Right forelimb (tissue), 1 donor: Measurements from ENCODE around the gene GDI1.
A peak's percentile ranks its signal among the peaks of the same experiment; 100 is the strongest.
"Not testable (repeated sequence)": the region's sequence is repeated elsewhere in the genome, so short reads cannot be mapped to it uniquely, and the experiment has no call there.

ENCODE experiments used
- DNase-seq: peaks from one replicate; pipeline ENCODE4 v3.0.0-alpha.2; 2018

GDI1 gene

GRCh38 chrX:154436983-154437752, at the start of gene GDI1:
GDI1 (plus strand) TSS chrX:154437154; CDS start chrX:154437255, 101 bp downstream.
- peak; percentile 61 for DNase-seq

DNA sequence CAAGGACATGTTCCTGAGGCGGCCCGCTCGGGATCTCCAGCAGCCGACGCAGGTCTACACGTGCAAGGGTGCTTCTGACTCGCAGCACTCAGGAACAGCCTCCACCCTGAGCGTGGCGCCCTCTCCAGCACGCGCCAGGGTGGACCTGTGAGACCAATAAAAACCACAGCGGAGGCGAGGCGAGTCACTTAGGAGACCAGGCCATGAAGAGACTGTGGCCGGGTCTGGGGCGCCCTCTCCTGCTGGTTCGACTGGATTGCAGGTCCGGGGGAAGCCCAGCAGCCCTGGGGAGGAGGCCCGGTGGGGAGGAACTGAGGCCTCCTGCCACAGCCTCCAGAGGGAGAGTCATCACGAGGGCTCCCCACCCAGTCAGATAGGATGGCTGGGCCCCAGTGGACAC, 48.9 kb upstream of the GDI1 start:
- not testable (repeated sequence) for DNase-seq

DNA sequence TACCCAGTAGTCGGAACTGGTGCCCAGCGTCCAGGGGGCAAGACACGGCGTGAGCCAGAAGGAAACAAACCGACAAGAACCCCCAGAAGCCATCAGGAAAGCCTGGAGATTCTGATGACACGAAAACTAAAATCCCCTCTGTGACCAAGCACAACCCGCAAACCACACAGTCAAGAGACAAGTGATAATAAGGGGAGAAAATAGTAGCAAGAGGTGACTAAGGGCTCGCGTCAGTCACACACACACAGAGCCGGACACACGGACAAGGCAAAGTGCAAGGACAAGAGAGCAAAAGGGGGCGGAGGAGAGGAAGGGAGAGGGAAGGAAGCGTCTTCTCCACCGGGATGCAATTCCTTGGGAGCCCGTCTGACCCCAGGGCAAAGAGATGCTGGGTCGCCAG, 48.3 kb upstream of the GDI1 start:
- DNase-seq = not testable (repeated sequence)

DNA sequence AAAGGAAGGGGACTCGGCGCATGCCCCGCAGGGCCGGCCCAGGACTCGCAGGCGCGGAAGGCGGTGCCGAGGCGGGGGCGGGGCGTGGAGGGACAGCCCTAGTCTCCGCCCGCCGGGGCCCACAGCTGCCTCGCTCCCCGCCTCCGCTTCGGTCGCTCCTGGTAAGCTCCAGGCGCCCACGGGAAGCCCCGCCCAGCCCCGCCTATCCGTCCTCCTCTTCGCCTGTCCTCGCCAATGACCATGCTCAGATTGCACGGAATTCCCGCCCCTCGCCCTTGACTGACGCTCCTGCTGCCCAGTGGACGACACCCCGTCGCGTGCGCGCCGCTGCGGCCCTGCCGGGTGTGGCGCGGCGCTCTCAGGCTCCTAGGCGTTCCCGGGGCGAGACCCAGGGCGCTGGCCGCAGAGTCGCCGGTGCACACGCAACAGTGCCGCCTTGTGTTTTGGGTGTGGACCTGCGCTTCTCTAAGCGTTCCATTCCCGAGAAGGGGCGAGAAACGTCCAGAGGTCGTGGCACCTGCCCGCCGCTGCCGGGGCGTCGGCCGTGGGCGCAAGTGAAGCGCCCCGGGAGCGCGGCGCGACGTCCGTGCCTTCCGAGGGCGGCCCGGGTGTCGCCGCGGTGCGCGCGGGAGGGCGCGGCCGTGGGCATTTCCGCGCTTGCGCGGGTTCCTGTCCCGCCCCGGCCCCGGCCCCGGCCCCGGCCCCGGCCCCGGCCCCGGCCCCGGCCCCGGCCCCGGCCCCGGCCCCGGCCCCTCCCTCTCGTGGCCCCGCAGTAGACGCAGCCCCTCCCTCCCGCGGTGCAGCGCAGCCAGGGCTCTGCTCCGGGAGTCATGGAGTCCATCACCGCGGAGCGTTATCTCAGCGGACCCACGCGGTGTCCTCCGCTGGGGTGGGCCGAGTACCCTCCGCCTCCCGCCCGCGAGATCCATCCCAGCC, 46.9 kb upstream of the GDI1 start:
- DNase-seq = not testable (repeated sequence)

DNA sequence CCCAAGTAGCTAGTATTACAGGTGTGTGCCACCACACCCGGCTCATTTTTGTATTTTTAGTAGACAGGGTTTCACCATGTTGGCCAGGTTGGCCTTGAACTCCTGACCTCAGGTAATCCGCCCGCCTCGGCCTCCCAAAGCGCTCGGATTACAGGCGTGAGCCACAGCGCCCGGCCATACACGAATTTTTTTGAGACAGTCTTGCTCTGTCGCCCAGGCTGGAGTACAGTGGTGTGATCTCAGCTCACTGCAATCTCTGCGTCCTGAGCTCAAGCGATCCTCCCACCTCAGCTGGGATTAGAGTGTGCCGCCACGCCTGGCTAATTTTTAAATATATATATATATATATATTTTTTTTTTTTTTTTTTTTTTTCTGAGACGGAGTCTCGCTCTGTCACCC, 40.6 kb upstream of the GDI1 start:
- DNase-seq = not testable (repeated sequence)

DNA sequence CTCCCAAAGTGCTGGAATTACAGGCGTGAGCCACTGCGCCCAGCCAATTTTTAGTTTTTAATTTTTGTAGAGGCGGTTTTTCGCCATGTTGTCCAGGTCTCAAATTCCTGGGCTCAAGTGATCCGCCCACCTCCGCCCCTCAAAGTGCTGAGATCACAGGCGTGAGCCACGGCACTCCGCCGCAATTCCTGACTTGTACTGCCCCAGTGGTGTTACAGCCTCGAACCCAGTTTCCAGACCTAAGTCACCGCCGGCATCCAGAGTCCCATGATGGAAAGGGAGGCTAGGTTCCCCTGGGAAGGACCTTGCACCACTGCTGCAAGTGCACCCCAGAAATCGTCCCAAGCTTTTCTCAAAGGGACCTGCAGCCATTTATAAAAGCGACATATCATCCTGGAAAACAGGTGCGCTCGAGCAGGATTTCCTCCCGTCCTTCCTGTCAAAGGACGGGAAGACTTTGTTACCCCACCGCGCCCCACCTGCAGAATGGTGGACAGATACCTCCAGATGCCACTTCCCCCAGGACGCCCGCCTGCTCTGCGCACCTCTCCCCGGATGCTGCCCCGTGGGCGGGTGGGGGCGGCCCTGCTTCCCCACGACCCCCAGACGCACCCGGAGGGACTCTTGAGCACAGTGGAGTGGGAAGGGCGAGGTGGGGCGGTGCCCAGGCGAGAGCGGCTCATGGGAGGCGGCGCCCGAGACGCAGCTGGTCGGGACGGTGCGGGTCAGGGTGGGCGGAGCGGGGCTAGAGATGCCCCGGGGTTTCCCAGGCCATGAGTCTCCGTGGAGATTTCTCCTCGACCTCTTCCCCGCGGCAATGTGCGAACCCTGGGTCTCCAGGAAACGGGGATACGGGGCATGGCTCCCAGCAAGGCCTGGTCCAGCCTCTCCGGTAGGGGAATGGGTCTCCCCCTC, 39.7 kb upstream of the GDI1 start:
- DNase-seq = peak; percentile 83

- DNase-seq = peak; percentile 95
Measured at GRCh38 chrX:154397888-154398667, 38.9 kb upstream of the GDI1 start, which contains the start of gene RPL10. RPL10 (plus strand) TSS chrX:154398377; CDS start chrX:154398520, 143 bp downstream.

DNA sequence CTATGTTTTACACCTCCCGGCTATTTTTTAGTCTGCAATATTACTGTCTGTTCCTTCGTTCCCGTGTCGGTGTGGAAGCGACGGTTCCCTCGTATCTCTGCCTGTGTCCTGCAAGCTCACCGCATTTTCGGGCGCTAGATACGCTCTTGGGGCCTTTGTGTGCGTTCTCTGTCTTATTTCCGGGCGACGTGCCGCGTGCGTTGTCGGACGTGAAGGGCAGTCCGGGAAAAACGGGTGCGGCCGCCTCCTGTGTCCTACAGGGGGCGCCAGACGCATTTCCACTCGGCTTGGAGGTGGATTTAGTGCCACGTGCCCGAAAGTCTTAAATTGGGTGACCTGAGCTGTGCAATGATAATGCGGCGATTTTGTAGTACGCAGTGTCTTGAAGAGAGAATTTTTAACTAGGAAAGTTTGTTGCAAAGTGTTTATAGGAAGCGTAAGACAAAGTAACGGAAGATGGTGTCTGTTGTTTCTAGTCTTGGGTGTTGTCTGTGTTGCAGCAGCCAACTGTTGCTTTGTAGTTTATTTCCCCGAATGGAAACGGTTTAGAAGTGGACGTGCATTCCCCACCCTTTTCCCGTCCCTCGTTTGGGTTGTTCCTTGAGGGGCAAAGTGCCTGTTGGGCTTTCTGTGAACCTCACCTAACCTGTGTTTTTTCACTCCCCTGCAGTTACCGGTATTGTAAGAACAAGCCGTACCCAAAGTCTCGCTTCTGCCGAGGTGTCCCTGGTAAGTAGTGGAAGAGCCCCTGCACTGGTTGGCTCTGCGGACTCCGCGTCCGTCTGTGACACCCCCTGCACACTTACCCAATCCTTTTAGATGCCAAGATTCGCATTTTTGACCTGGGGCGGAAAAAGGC, 38.1 kb upstream of the GDI1 start:
- DNase-seq = peak; percentile 87

DNA sequence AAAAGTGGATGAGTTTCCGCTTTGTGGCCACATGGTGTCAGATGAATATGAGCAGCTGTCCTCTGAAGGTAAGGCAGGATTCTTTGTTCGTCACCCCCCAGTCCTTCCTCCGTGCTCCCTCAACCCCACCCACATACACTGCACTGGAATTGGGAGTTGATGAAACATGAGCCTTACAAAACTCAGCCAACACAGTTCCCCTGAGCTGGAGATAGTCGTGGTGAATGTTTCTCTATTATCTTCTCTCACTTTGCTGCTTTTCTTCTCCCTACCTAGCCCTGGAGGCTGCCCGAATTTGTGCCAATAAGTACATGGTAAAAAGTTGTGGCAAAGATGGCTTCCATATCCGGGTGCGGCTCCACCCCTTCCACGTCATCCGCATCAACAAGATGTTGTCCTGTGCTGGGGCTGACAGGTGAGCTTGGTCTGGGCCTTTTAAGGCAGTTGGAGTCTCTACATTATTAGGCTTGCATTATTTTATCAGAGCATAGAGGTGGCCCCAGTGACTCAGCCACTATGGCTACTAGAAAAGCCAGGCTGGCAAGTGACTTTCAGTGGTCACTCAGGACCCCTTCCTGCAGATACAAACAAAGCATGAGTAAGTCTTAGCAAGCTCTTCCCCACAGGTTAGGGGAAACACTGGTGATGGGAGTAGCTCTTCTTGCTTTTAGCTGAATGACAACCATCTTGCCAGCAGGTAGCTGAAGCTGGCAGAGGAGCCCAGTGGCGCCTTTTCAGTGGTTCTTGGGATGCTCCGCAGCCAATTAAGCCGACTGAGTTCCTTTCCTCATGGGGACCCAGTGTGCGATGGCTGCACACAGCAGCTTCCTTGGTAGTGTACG, 37.2 kb upstream of the GDI1 start:
- DNase-seq = peak; percentile 32

GRCh38 chrX:154400369-154400817, 36.6 kb upstream of the GDI1 start:
- DNase-seq = peak; percentile 11

DNA sequence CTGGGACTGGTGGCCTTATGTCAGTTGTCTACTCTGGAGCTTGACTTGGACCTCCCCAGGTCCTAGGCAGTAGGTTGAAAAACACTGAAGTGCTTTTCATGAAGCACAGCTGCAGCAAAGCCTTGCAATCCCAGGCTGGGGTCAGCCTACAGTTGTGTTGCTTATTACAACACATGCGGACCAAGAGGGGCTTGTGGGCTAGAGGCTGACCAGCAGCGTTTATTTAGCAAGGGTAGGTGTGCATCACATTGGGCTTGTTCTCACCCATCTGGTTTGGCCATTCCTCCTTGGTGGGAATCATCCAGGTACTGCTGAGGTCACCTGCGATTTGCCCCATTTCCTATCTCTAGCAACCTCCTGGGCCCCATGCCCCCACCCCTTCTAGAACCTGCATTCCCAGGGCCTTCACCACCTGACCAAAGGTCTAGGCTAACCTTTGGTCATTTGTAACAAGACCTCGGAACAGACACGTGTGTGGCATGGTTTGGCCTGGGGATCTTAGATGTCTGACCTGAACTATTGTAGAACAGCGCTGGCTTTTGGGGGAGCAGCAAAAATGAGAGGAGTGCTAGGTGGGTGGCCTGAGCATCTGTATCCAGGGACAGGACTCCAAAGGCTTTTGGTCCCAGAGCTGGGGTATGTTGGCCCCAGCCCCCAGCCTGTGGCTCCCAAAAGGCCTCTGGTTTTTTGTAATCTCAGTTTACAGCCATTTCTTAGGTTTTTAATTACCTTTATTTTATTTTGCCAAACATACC, 35.7 kb upstream of the GDI1 start:
- no peak for DNase-seq

- DNase-seq = no peak
Measured at GRCh38 chrX:154401918-154402621, 34.9 kb upstream of the GDI1 start.

DNA sequence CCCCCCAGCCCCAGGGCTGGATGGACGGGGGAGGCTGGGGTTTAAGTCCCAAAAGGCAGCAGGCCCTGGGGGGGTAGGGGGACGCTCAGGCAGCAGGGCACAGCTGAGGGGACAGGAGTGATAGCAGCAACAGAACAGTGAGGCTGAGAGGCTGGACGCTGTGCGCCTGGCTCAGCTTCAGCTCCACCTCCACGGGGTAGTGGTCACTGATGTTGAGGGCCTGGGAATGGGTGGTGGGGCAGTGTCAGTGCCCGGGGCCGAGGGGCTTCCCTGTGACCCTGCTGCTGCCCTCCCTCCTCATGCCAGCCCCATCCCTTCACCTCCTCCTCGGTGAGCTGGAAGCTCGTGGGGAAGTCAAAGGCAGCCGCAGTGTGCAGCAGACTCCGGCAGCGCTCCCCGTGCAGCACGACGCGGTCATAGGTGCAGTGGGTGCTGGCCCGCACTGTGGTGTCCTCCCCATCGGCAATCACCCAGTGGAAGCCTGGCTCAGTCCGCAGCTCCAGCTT, 34.3 kb upstream of the GDI1 start:
- no peak for DNase-seq

DNA sequence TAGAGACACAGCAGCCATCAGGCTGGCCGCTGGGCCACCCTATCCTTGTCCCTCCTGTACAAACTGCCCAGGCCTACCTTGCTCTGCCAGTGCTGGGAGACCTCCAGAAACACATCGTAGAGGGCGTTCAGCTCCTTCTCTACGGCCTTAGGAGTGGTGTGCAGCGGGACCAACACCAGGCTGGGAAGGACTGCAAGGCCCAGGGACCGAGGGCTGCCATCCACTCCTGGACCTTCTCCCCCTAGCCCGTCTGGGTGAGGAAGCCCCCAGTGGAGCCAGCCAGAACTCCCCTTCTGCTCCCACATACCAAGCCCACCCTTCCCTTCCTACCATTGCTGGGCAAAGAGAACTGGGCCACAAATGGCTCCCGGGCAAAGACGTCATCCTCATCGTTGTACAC, 33.8 kb upstream of the GDI1 start:
- no peak for DNase-seq

DNA sequence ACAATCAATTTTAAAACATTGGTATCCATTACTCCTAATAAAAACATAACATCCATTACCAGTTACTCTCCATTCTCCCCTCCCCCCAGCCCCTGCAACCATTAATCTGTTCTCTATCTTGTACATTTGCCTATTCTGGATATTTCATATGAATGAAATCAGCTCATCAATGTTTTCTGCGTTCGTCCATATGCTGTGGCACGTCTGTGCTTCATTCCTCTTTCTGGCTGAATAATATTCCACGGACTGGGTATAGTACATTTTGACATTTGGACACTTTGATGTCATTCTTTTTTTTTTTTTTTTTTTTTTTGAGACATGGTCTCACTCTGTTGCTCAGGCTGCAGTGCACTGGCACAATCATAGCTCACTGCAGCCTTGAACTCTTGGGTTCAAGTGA, 33.1 kb upstream of the GDI1 start:
- DNase-seq = no peak

- DNase-seq = no peak
Measured at GRCh38 chrX:154404625-154405192, 32.2 kb upstream of the GDI1 start.

DNA sequence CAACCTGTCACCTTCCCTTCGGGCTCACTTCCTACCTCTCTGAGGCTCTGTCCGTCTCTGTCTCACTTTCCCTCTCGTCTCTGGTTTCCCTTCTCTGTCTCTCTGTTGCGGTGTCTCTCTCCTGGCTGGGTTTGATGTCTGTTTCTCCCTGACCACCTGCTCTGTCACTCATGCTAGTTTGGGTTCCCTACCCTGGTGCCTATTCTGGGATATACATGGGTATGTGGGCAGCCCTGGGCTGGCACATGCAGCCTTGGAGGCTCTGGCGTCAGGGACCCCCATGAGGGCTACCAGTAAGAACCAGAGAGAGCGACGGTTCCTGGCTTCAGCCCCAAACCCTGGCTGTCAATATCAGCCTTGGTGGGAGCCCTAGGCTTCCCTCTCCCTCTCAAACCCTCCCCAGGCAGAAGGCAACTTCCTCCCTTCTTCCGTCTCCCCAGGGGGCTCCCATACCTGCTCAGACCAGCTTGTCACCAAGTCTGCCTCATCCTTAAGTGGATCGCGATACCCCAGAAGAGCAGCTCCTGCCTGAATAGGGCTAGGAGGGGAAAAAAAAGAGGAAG, 28.2 kb upstream of the GDI1 start:
- no peak for DNase-seq
